CD4-positive, alpha-beta T cell treated with Interleukin-10 for 1 hour (primary cell): ENCODE measurements around the gene FGF14.

Experiments used
- DNase-seq: peaks from one replicate; pipeline ENCODE4 v3.0.0-alpha.2; 2020

Gene FGF14

GRCh38 chr13:101755228-101755887, 646.5 kb downstream of the FGF14 start:
- no peak for DNase-seq

- no peak for DNase-seq
Measured at GRCh38 chr13:101752432-101752831, 649.4 kb downstream of the FGF14 start.

- no peak for DNase-seq
Measured at GRCh38 chr13:101751488-101751887, 650.4 kb downstream of the FGF14 start.

GRCh38 chr13:101749584-101749983, 652.3 kb downstream of the FGF14 start:
- no peak for DNase-seq

- no peak for DNase-seq
Measured at GRCh38 chr13:101747039-101747438, 654.8 kb downstream of the FGF14 start.

GRCh38 chr13:101746513-101746912, 655.3 kb downstream of the FGF14 start:
- DNase-seq = no peak

- no peak for DNase-seq
Measured at GRCh38 chr13:101739382-101740178, 662.3 kb downstream of the FGF14 start.

GRCh38 chr13:101738336-101738735, 663.5 kb downstream of the FGF14 start:
- DNase-seq = no peak

- no peak for DNase-seq
Measured at GRCh38 chr13:101736566-101736965, 665.3 kb downstream of the FGF14 start.

GRCh38 chr13:101730420-101731000, 671.3 kb downstream of the FGF14 start:
- DNase-seq = no peak

- no peak for DNase-seq
Measured at GRCh38 chr13:101728615-101729014, 673.2 kb downstream of the FGF14 start.

GRCh38 chr13:101728021-101728420, 673.8 kb downstream of the FGF14 start:
- DNase-seq = no peak

GRCh38 chr13:101727118-101727517, 674.7 kb downstream of the FGF14 start:
- no peak for DNase-seq

- DNase-seq = no peak
Measured at GRCh38 chr13:101726681-101727080, 675.2 kb downstream of the FGF14 start.

GRCh38 chr13:101718496-101718895, 683.4 kb downstream of the FGF14 start:
- no peak for DNase-seq

- no peak for DNase-seq
Measured at GRCh38 chr13:101717353-101717752, 684.5 kb downstream of the FGF14 start.

GRCh38 chr13:101714195-101714594, 687.7 kb downstream of the FGF14 start:
- no peak for DNase-seq

GRCh38 chr13:101712026-101712348, 689.9 kb downstream of the FGF14 start:
- no peak for DNase-seq

GRCh38 chr13:101711307-101712025, 690.4 kb downstream of the FGF14 start:
- no peak for DNase-seq

GRCh38 chr13:101709952-101710351, 691.9 kb downstream of the FGF14 start:
- DNase-seq = no peak

- no peak for DNase-seq
Measured at GRCh38 chr13:101708115-101708514, 693.7 kb downstream of the FGF14 start.

- DNase-seq = no peak
Measured at GRCh38 chr13:101707659-101708058, 694.2 kb downstream of the FGF14 start.

GRCh38 chr13:101706651-101707050, 695.2 kb downstream of the FGF14 start:
- DNase-seq = peak; percentile 15

- no peak for DNase-seq
Measured at GRCh38 chr13:101703838-101704237, 698.0 kb downstream of the FGF14 start.
